Astrocyte (in vitro differentiated cells and primary cell): ENCODE measurements around the gene CBFA2T2. TPM values are rescaled to one million over a fixed set of nuclear protein-coding genes. Genes with fewer than 3 reads are reported as not detected.

Experiments used
- DNase-seq: peaks from one replicate; pipeline ENCODE4 v3.0.0-alpha.2; 2010; ENCODE audit warnings: low read depth
- FAIRE-seq: peaks from 2 replicates; lab custom pipeline; 2011; peaks lifted over from hg19 to GRCh38; lab: Jason Lieb, UNC
- H2AFZ ChIP-seq: 2 replicates; pipeline ENCODE4 v1.6.0; 2012; ENCODE audit warnings: low read depth, low read length, inconsistent platforms
- H3K27ac ChIP-seq: 2 replicates; pipeline ENCODE4 v1.5.1; 2011; ENCODE audit warnings: low read depth, low read length, inconsistent platforms
- H3K27me3 ChIP-seq: 2 replicates; pipeline ENCODE4 v1.6.0; 2011; ENCODE audit warnings: low read length, inconsistent platforms; ENCODE audit not compliant: insufficient read depth
- H3K36me3 ChIP-seq: 2 replicates; pipeline ENCODE4 v1.5.1; 2011; ENCODE audit warnings: low read length, inconsistent platforms; ENCODE audit not compliant: insufficient read depth
- H3K4me1 ChIP-seq: 2 replicates; pipeline ENCODE4 v1.5.1; 2011; ENCODE audit warnings: low read length, inconsistent platforms; ENCODE audit not compliant: insufficient read depth
- H3K4me2 ChIP-seq: 2 replicates; pipeline ENCODE4 v1.6.0; 2012; ENCODE audit warnings: low read length, inconsistent platforms
- H3K4me3 ChIP-seq: 2 replicates; pipeline ENCODE4 v1.5.1; 2011; ENCODE audit warnings: low read depth, mild to moderate bottlenecking, low read length, inconsistent platforms; ENCODE audit not compliant: insufficient read depth
- H3K79me2 ChIP-seq: 2 replicates; pipeline ENCODE4 v1.6.0; 2012; ENCODE audit warnings: mild to moderate bottlenecking, low read length, inconsistent platforms; ENCODE audit not compliant: insufficient read depth
- H3K9ac ChIP-seq: 2 replicates; pipeline ENCODE4 v1.6.0; 2012; ENCODE audit warnings: mild to moderate bottlenecking, low read length, inconsistent platforms
- H3K9me3 ChIP-seq: 2 replicates; pipeline ENCODE4 v1.5.1; 2012; ENCODE audit warnings: low read depth, mild to moderate bottlenecking, low read length, inconsistent platforms; ENCODE audit not compliant: insufficient read depth
- H4K20me1 ChIP-seq: 2 replicates; pipeline ENCODE4 v1.6.0; 2012; ENCODE audit warnings: low read length, inconsistent platforms; ENCODE audit not compliant: insufficient read depth
- H3K27ac Mint-ChIP-seq: one replicate; pipeline ENCODE4 v1.8.0; 2021; ENCODE audit warnings: mild to moderate bottlenecking, mixed read lengths; ENCODE audit not compliant: unreplicated experiment
- H3K27me3 Mint-ChIP-seq: one replicate; pipeline ENCODE4 v1.8.0; 2021; ENCODE audit warnings: low read depth, mixed read lengths; ENCODE audit not compliant: unreplicated experiment
- H3K36me3 Mint-ChIP-seq: one replicate; pipeline ENCODE4 v1.8.0; 2021; ENCODE audit warnings: low read depth, mixed read lengths; ENCODE audit not compliant: unreplicated experiment
- H3K4me1 Mint-ChIP-seq: one replicate; pipeline ENCODE4 v1.8.0; 2021; ENCODE audit warnings: low read depth, mixed read lengths; ENCODE audit not compliant: unreplicated experiment
- H3K4me3 Mint-ChIP-seq: one replicate; pipeline ENCODE4 v1.8.0; 2021; ENCODE audit warnings: mild to moderate bottlenecking, moderate library complexity, mixed read lengths; ENCODE audit not compliant: unreplicated experiment
- H3K9me3 Mint-ChIP-seq: one replicate; pipeline ENCODE4 v1.8.0; 2021; ENCODE audit warnings: mild to moderate bottlenecking, mixed read lengths; ENCODE audit not compliant: unreplicated experiment
- EZH2 ChIP-seq: IDR thresholded peaks from 2 replicates; pipeline ENCODE4 v1.6.1; 2012; ENCODE audit warnings: mild to moderate bottlenecking, low read length, inconsistent platforms; ENCODE audit not compliant: insufficient read depth
- total RNA-seq: library from RNA; stranded (reverse); gene quantifications from 2 replicates; pipeline ENCODE4 v1.2.1, GENCODE V29; 2021
- TF ChIP-seq, protein P1 (sequence below): IDR thresholded peaks from 2 replicates; pipeline ENCODE4 v1.5.1; 2011; ENCODE audit warnings: low read depth, mild to moderate bottlenecking, inconsistent platforms, low read length, moderate library complexity; ENCODE audit not compliant: insufficient read depth

The CBFA2T2 gene
- total RNA-seq, 1 donor from 2014 or later, result 14.6 TPM

DNA sequence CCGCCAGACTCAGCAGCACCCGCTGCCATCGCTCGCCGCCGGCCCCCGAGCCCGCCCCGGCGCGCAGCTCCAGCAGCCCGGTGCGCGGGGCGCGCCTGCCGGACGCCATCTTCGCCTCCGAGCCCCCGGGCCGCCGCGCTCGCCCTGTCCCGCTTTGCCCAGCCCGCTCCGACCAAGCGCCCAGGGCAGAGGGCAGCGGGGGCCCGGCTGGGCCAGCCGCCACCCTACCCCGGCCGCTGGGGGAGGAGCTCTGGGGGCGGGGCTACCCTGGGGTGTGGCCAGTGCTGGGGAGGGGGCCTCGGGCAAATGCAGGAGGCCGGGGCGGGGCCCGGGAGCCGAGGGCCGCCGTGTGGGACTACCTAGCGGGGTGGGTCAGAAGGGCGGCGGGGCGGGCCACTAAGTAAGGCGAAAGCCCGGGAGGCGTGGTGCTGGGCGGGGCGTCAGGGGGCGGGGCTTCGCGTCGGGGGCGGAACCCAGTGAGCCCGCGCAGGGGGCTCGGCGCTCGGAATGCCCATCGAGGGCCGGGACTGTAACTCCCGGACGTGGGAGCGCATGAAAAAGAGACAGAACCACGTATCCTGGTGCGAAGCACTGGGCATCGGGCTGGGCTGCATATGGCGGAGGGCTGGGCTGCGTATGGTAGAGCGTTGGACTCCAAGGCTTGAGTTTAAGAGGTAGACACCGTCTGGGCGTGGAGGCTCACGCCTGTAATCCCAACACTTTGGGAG lies 46.2 kb upstream of the CBFA2T2 start, which contains the start of gene SNTA1:
Gene SNTA1, minus strand, starts transcription at position 252 of the 728 bp plus-strand sequence. Its CDS starts 143 bp downstream, at position 109.
- Mint-ChIP-seq H3K9me3 (no peaks in the 10 kb centered on the region), H3K27ac (peak within 1 kb of the TSS; percentile 75), H3K27me3 (peaks cover 9% of the 10 kb centered on the region), H3K4me3 (peak within 1 kb of the TSS; percentile 86), H3K4me1 (peaks cover 4% of the 10 kb centered on the region), H3K36me3 (peaks cover 2% of the 10 kb centered on the region)
- Histone ChIP-seq H3K9ac (peak within 1 kb of the TSS; percentile 67), H3K9me3 (no peaks in the 10 kb centered on the region), H3K27me3 (no peaks in the 10 kb centered on the region), H3K79me2 (no peaks in the 10 kb centered on the region), H3K4me2 (peak within 1 kb of the TSS; percentile 91), H3K27ac (no peak within 1 kb of the TSS), H3K4me1 (peaks cover 4% of the 10 kb centered on the region), H4K20me1 (no peaks in the 10 kb centered on the region), H3K36me3 (no peaks in the 10 kb centered on the region), H3K4me3 (peak within 1 kb of the TSS; percentile 77), H2AFZ (peak within 1 kb of the TSS; percentile 99)
- FAIRE-seq, result no peak
- TF ChIP-seq EZH2, result no peak
- TF ChIP-seq, protein P1, sequence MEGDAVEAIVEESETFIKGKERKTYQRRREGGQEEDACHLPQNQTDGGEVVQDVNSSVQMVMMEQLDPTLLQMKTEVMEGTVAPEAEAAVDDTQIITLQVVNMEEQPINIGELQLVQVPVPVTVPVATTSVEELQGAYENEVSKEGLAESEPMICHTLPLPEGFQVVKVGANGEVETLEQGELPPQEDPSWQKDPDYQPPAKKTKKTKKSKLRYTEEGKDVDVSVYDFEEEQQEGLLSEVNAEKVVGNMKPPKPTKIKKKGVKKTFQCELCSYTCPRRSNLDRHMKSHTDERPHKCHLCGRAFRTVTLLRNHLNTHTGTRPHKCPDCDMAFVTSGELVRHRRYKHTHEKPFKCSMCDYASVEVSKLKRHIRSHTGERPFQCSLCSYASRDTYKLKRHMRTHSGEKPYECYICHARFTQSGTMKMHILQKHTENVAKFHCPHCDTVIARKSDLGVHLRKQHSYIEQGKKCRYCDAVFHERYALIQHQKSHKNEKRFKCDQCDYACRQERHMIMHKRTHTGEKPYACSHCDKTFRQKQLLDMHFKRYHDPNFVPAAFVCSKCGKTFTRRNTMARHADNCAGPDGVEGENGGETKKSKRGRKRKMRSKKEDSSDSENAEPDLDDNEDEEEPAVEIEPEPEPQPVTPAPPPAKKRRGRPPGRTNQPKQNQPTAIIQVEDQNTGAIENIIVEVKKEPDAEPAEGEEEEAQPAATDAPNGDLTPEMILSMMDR, result no peak
- DNase-seq, result peak; percentile 41

DNA sequence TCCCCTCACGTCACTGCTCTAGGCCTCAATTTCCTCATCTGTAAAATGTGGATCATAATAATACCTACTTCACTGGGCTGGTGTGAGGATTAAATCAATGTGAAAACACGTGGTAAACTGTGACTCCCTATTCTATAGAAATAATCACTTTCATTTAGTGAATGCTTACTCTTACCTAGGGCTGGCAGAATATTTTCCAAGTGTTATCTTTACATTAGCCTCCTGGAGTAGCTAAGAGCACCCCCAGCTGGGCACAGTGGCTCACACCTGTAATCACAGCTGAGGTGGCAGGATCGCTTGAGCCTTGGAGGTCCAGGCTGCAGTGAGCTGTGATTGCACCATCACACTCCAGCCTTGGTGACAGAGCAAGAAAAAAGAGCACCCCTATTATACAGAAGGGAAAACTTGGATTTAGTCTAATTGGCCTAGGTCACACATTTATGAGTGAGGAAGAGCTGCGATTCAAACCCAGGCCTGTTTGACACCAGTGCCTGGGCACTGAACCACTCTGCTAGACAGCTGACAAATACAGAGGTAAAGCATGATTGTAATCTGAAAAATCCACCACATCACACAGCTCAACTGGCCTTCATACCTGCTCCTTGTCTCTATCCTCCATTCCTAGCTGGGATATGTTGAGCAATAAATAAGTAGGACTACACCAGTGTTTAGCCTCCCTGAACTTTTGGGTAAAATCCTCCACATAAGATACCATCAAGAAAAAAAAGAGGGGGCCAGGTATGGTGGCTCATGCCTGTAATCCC lies 44.9 kb upstream of the CBFA2T2 start:
- FAIRE-seq, result no peak
- peaks cover 9% of the 10 kb centered on the region for H3K27me3 Mint-ChIP-seq
- peak overlapping the region; percentile 86 for H3K4me3 Mint-ChIP-seq
- DNase-seq, result no peak
- peaks cover 4% of the 10 kb centered on the region for H3K4me1 ChIP-seq
- H2AFZ ChIP-seq, result no peak overlapping the region
- no peak overlapping the region for H3K9ac ChIP-seq
- no peak overlapping the region for H3K27ac Mint-ChIP-seq
- no peaks in the 10 kb centered on the region for H3K27me3 ChIP-seq
- H3K27ac ChIP-seq, result no peak overlapping the region
- peaks cover 2% of the 10 kb centered on the region for H3K36me3 Mint-ChIP-seq
- no peaks in the 10 kb centered on the region for H3K79me2 ChIP-seq
- H3K4me3 ChIP-seq, result peak overlapping the region; percentile 31
- no peaks in the 10 kb centered on the region for H3K9me3 ChIP-seq
- peaks cover 4% of the 10 kb centered on the region for H3K4me1 Mint-ChIP-seq
- H3K9me3 Mint-ChIP-seq, result no peaks in the 10 kb centered on the region
- TF ChIP-seq EZH2, result no peak
- TF ChIP-seq, protein P1, result no peak
- H3K36me3 ChIP-seq, result no peaks in the 10 kb centered on the region
- H4K20me1 ChIP-seq, result no peaks in the 10 kb centered on the region
- H3K4me2 ChIP-seq, result peak overlapping the region; percentile 91
